PC-3 (cell line): ENCODE measurements around the gene SMAD5. TPM values are rescaled to one million over a fixed set of nuclear protein-coding genes. Genes with fewer than 3 reads are reported as not detected.

Experiments
- ATAC-seq: fragments of 200-7000 bp; cut with Tn5 transposase; 2 replicates; pipeline ENCODE4 v1.9.1; 2020; ENCODE audit warnings: mild to moderate bottlenecking, moderate library complexity
- BruUV-seq: library from RNA; stranded (reverse); fragments of 400-500 nt; replicated peaks from 2 replicates; lab custom pipeline; 2021; lab: Mats Ljungman, UMichigan
- CTCF ChIA-PET: fragments of 300-600 bp; sonication (Branson Sonifier 250); formaldehyde crosslinking; loops from one replicate; lab custom pipeline; 2022; ENCODE audit warnings: antibody characterized with exemption; lab: Charles Lee
- POLR2A ChIA-PET: fragments of 300-600 bp; sonication (Branson Sonifier 250); formaldehyde crosslinking; loops from one replicate; lab custom pipeline; 2022; ENCODE audit warnings: antibody characterized with exemption; ENCODE audit not compliant: unreplicated experiment; lab: Charles Lee
- DNase-seq: peaks from one replicate; pipeline ENCODE4 v3.0.0-alpha.2; 2015
- H2AFZ ChIP-seq: fragments of 300-600 bp; sonication (generic); 2 replicates; pipeline ENCODE4 v1.6.0; 2016; ENCODE audit warnings: antibody characterized with exemption, low read length
- H3F3A ChIP-seq: fragments of 300-600 bp; sonication (generic); one replicate; pipeline ENCODE4 v1.6.0; 2017; ENCODE audit warnings: antibody characterized with exemption, low read length, control low read depth, mild to moderate bottlenecking; ENCODE audit not compliant: unreplicated experiment
- H3K27ac ChIP-seq: fragments of 300-600 bp; sonication (generic); 2 replicates; pipeline ENCODE4 v1.5.1; 2016; ENCODE audit warnings: mild to moderate bottlenecking, low read length
- H3K27me3 ChIP-seq: fragments of 300-600 bp; sonication (generic); 2 replicates; pipeline ENCODE4 v1.6.1; 2016; ENCODE audit warnings: low read length, mixed read lengths
- H3K36me3 ChIP-seq: fragments of 300-600 bp; sonication (generic); 2 replicates; pipeline ENCODE4 v1.6.1; 2016; ENCODE audit warnings: low read depth, mixed run types, low read length, mixed read lengths
- H3K4me1 ChIP-seq: fragments of 300-600 bp; sonication (generic); 2 replicates; pipeline ENCODE4 v1.5.1; 2016; ENCODE audit warnings: low read length; ENCODE audit not compliant: insufficient read depth
- H3K4me2 ChIP-seq: fragments of 300-600 bp; sonication (generic); 2 replicates; pipeline ENCODE4 v1.6.0; 2016; ENCODE audit warnings: low read length
- H3K4me3 ChIP-seq: fragments of 300-600 bp; sonication (generic); 2 replicates; pipeline ENCODE4 v1.5.1; 2016; ENCODE audit warnings: mild to moderate bottlenecking, low read length, mixed read lengths
- H3K79me2 ChIP-seq: fragments of 300-600 bp; sonication (generic); 2 replicates; pipeline ENCODE4 v1.6.1; 2017; ENCODE audit warnings: low read length, mixed read lengths
- H3K9ac ChIP-seq: fragments of 300-600 bp; sonication (generic); 2 replicates; pipeline ENCODE4 v1.6.0; 2016; ENCODE audit warnings: mild to moderate bottlenecking, low read length
- H3K9me2 ChIP-seq: fragments of 300-600 bp; sonication (generic); replicated peaks from 2 replicates; pipeline ENCODE4 v1.6.1; 2016; ENCODE audit warnings: mixed run types, low read length, mixed read lengths
- H3K9me3 ChIP-seq: fragments of 300-600 bp; sonication (generic); 2 replicates; pipeline ENCODE4 v1.6.1; 2016; ENCODE audit warnings: low read length, mixed read lengths
- H4K20me1 ChIP-seq: fragments of 300-600 bp; sonication (generic); 2 replicates; pipeline ENCODE4 v1.6.1; 2016; ENCODE audit warnings: low read length, mixed read lengths
- CTCF ChIP-seq: fragments of 300-600 bp; sonication (generic); conservative IDR thresholded peaks from 2 replicates; pipeline ENCODE4 v1.5.1; 2017; ENCODE audit warnings: antibody characterized with exemption, low read depth, mild to moderate bottlenecking, low read length
- EZH2 ChIP-seq: fragments of 300-600 bp; sonication (generic); IDR thresholded peaks from one replicate; pipeline ENCODE4 v1.6.1; 2017; ENCODE audit warnings: antibody characterized with exemption, mild to moderate bottlenecking, low read length; ENCODE audit not compliant: unreplicated experiment
- EZH2phosphoT487 ChIP-seq: fragments of 300-600 bp; sonication (generic); IDR thresholded peaks from 2 replicates; pipeline ENCODE4 v1.6.1; 2018; ENCODE audit warnings: mild to moderate bottlenecking, antibody characterized with exemption, low read length, borderline replicate concordance
- intact Hi-C: fragments of 100-400 bp; cut with micrococcal nuclease; formaldehyde crosslinking; loops from 2 replicates; pipeline ENCODE4 v1.9.0; 2023
- total RNA-seq: library from RNA; depleted of rRNA; stranded (reverse); fragments of >200 nt; gene quantifications from 2 replicates; pipeline ENCODE4 v1.2.3, GENCODE V29; 2014

The SMAD5 gene
- total RNA-seq, 1 experiment from 2014 or later = 28.5 TPM

- Histone ChIP-seq H3K27me3 (no peaks in the 10 kb centered on the region), H3K79me2 (no peaks in the 10 kb centered on the region), H3K9ac (no peak overlapping the region), H3K4me2 (no peak overlapping the region), H3K9me2 (no peaks in the 10 kb centered on the region), H3K36me3 (no peaks in the 10 kb centered on the region; the same call in none of the 2 replicates), H4K20me1 (no peaks in the 10 kb centered on the region), H2AFZ (no peak overlapping the region), H3K27ac (no peak overlapping the region), H3K4me1 (no peaks in the 10 kb centered on the region), H3F3A (no peaks in the 10 kb centered on the region), H3K4me3 (no peak overlapping the region), H3K9me3 (no peaks in the 10 kb centered on the region)
- ATAC-seq (no peak), DNase-seq (no peak)
- CTCF ChIA-PET = no interaction called here
- no TSS peak for BruUV-seq
- intact Hi-C loops = no loop called here
- POLR2A ChIA-PET = no interaction called here
- TF ChIP-seq EZH2phosphoT487 = no peak
Observed at GRCh38 chr5:136190091-136190720, 57.6 kb downstream of the SMAD5 start.

- Histone ChIP-seq H3K79me2 (no peaks in the 10 kb centered on the region), H3K9me2 (no peaks in the 10 kb centered on the region), H3K9me3 (no peaks in the 10 kb centered on the region), H3K36me3 (no peaks in the 10 kb centered on the region; the same call in none of the 2 replicates), H3K27ac (no peak overlapping the region), H3K27me3 (no peaks in the 10 kb centered on the region), H3K4me3 (no peak overlapping the region), H3K4me1 (no peaks in the 10 kb centered on the region), H2AFZ (no peak overlapping the region), H3K9ac (no peak overlapping the region), H3F3A (no peaks in the 10 kb centered on the region), H3K4me2 (no peak overlapping the region), H4K20me1 (no peaks in the 10 kb centered on the region)
- ChIA-PET CTCF (no interaction called here), POLR2A (no interaction called here)
- intact Hi-C loops = no loop called here
- ATAC-seq (no peak), DNase-seq (no peak)
- TF ChIP-seq CTCF (no peak), EZH2phosphoT487 (no peak), EZH2 (no peak)
- no TSS peak for BruUV-seq
Observed at GRCh38 chr5:136190904-136191303, 58.3 kb downstream of the SMAD5 start.

- Histone ChIP-seq H3F3A (no peaks in the 10 kb centered on the region), H3K79me2 (no peaks in the 10 kb centered on the region), H3K9me3 (no peaks in the 10 kb centered on the region), H3K27me3 (no peaks in the 10 kb centered on the region), H3K4me1 (no peaks in the 10 kb centered on the region), H3K36me3 (no peaks in the 10 kb centered on the region; the same call in 1 of the 2 replicates), H3K27ac (no peak overlapping the region), H4K20me1 (no peaks in the 10 kb centered on the region), H3K4me3 (no peak overlapping the region), H3K9me2 (no peaks in the 10 kb centered on the region), H3K4me2 (no peak overlapping the region), H3K9ac (no peak overlapping the region), H2AFZ (no peak overlapping the region)
- TF ChIP-seq EZH2phosphoT487 (no peak), EZH2 (no peak), CTCF (no peak)
- ChIA-PET POLR2A (no interaction called here), CTCF (no interaction called here)
- no peak for DNase-seq
- intact Hi-C loops = no loop called here
- no TSS peak for BruUV-seq
- no peak for ATAC-seq
Observed at GRCh38 chr5:136191304-136192014, 58.8 kb downstream of the SMAD5 start.
